ENCODE measurements around the gene SPATA24.

DNA sequence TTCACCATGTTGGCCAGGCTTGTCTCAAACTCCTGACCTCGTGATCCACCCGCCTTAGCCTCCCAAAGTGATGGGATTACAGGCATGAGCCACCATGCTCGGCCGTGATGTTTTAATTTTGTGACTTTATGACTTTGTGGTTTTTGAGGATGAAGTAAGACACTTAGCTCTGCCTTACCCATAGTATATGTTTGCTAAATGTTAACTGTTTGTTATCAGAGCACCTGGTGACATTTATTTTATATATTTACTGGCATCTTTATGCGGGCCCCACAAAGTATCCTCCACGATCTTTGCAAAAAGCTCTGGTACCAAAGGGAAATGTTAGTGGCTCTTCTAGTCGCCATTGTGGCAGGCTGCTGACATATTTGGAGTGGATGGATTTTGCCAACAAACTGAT, 27.5 kb downstream of the SPATA24 start:
- TF ChIP-seq ZNF138 (CRISPR knock-in tag; IDR thresholded peaks at IDR 0.05; ENCODE audit: low read depth), result no peak
- TF ChIP-seq, protein P1, sequence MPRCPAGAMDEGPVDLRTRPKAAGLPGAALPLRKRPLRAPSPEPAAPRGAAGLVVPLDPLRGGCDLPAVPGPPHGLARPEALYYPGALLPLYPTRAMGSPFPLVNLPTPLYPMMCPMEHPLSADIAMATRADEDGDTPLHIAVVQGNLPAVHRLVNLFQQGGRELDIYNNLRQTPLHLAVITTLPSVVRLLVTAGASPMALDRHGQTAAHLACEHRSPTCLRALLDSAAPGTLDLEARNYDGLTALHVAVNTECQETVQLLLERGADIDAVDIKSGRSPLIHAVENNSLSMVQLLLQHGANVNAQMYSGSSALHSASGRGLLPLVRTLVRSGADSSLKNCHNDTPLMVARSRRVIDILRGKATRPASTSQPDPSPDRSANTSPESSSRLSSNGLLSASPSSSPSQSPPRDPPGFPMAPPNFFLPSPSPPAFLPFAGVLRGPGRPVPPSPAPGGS (CRISPR knock-in tag; IDR thresholded peaks at IDR 0.05), result no peak
- TF ChIP-seq GABPA (IDR thresholded peaks at IDR 0.05; ENCODE audit: low read depth, low read length), result no peak
- TF ChIP-seq GABPA (CRISPR knock-in tag; IDR thresholded peaks at IDR 0.05; ENCODE audit: low read depth), result no peak

All from HepG2 (cell line).